SU-DHL-6 (cell line): Measurements from ENCODE around the gene JAK1.

Source experiments
- CTCF ChIP-seq: fragments of 200-600 bp; sonication (generic); IDR thresholded peaks from one replicate; pipeline ENCODE4 v1.5.1; 2017; ENCODE audit warnings: antibody characterized with exemption, mild to moderate bottlenecking, low read length, moderate library complexity; ENCODE audit not compliant: insufficient read depth, poor library complexity, severe bottlenecking
- EZH2phosphoT487 ChIP-seq: fragments of 200-600 bp; sonication (generic), shearing (Covaris generic); conservative IDR thresholded peaks from 2 replicates; pipeline ENCODE4 v1.6.1; 2018; ENCODE audit warnings: mild to moderate bottlenecking, antibody characterized with exemption, low read length, moderate library complexity, mixed read lengths

DNA sequence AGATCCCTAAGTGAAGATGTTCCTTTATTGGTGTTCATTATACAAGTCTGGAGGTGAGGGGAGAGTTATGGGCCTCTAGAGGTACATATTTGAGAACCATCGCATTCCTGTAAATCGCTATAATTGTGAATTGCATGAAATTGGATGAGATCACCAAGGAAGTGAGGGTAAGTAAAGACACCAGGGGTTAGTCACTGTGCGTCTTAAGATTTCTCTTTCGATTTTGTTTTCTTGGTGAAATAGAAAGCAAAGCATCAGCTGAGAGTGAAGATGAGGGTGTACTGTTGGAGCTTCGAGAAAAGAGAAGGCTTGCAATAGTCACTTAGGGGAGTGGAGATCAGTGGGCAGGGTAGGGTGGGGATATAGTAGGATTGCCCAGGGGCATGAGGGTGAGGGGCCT, 139.4 kb downstream of the JAK1 start:
- TF ChIP-seq CTCF (no peak), EZH2phosphoT487 (no peak)
